HEK293 (cell line): Measurements from ENCODE around the gene STRA8.

Source experiments
- CTCF ChIA-PET: fragments of 350-600 bp; formaldehyde crosslinking; extraction: SDS; loops from one replicate; lab custom pipeline; 2021; ENCODE audit warnings: antibody characterized with exemption; lab: Yijun Ruan, JAX
- POLR2A ChIA-PET: fragments of 300-600 bp; formaldehyde crosslinking; extraction: SDS; loops from one replicate; lab custom pipeline; 2020; ENCODE audit warnings: antibody characterized with exemption, inconsistent platforms; lab: Yijun Ruan, JAX
- H3K27ac ChIP-seq: fragments of 200-500 bp; sonication (Bioruptor generic); 2 replicates; pipeline ENCODE4 v1.5.1; 2014; ENCODE audit warnings: low read depth, low read length, control low read depth, inconsistent platforms; ENCODE audit errors: extremely low read depth
- H3K36me3 ChIP-seq, 2 experiments: fragments of 200-500 bp in 1 of 2; sonication (Bioruptor generic) in 1 of 2; 1 replicate in 1 of 2; 2 replicates in 1 of 2; pipeline ENCODE4 v1.5.1; 2014 to 2017; ENCODE audit warnings: inconsistent platforms in 2 of 2, low read length in 2 of 2; ENCODE audit not compliant: control insufficient read depth in 2 of 2, insufficient read depth in 1 of 2
- H3K4me1 ChIP-seq: fragments of 200-500 bp; sonication (Bioruptor generic); 2 replicates; pipeline ENCODE4 v1.5.1; 2014; ENCODE audit warnings: mild to moderate bottlenecking, low read length, inconsistent platforms; ENCODE audit not compliant: control insufficient read depth, insufficient read depth
- H3K4me3 ChIP-seq: 2 replicates; pipeline ENCODE4 v1.5.1; 2011; ENCODE audit warnings: low read depth, mild to moderate bottlenecking, control low read depth, low read length, moderate library complexity
- H3K9me3 ChIP-seq: fragments of 200-500 bp; sonication (Bioruptor generic); 2 replicates; pipeline ENCODE4 v1.5.1; 2014; ENCODE audit warnings: low read depth, low read length, inconsistent platforms; ENCODE audit not compliant: control insufficient read depth, insufficient read depth
- ATF2 ChIP-seq: fragments of 450-650 bp; formaldehyde crosslinking; IDR thresholded peaks from 2 replicates; pipeline ENCODE4 v1.5.1; 2016; ENCODE audit warnings: missing biosample characterization, missing genetic modification characterization, low read depth
- KLF10 ChIP-seq: fragments of 450-650 bp; IDR thresholded peaks from 2 replicates; pipeline ENCODE4 v1.5.1; 2018; ENCODE audit warnings: missing biosample characterization, mild to moderate bottlenecking, missing genetic modification characterization
- KLF9 ChIP-seq: fragments of 450-650 bp; formaldehyde crosslinking; IDR thresholded peaks from 2 replicates; pipeline ENCODE4 v1.5.1; 2016; ENCODE audit warnings: missing biosample characterization, missing genetic modification characterization, low read depth
- TCF7L2 ChIP-seq: IDR thresholded peaks from 2 replicates; pipeline ENCODE4 v1.6.1; 2011; ENCODE audit warnings: low read depth, mild to moderate bottlenecking, inconsistent platforms, low read length, moderate library complexity, borderline replicate concordance
- TRIM28 ChIP-seq: IDR thresholded peaks from 2 replicates; pipeline ENCODE4 v1.6.1; 2011; ENCODE audit warnings: low read length, control low read depth, borderline replicate concordance
- TSHZ1 ChIP-seq: fragments of 450-650 bp; formaldehyde crosslinking; IDR thresholded peaks from 2 replicates; pipeline ENCODE4 v1.5.1; 2016; ENCODE audit warnings: missing biosample characterization, missing genetic modification characterization, borderline replicate concordance
- ZBTB17 ChIP-seq: fragments of 450-650 bp; formaldehyde crosslinking; IDR thresholded peaks from 2 replicates; pipeline ENCODE4 v1.5.1; 2016; ENCODE audit warnings: missing biosample characterization, missing genetic modification characterization
- ZBTB8A ChIP-seq: fragments of 450-650 bp; formaldehyde crosslinking; IDR thresholded peaks from 2 replicates; pipeline ENCODE4 v1.5.1; 2016; ENCODE audit warnings: missing biosample characterization, missing genetic modification characterization
- ZNF174 ChIP-seq: fragments of 450-650 bp; formaldehyde crosslinking; IDR thresholded peaks from 2 replicates; pipeline ENCODE4 v1.5.0; 2017; ENCODE audit warnings: missing biosample characterization, mild to moderate bottlenecking, missing genetic modification characterization
- ZNF223 ChIP-seq: fragments of 450-650 bp; formaldehyde crosslinking; IDR thresholded peaks from 2 replicates; pipeline ENCODE4 v1.5.1; 2016; ENCODE audit warnings: missing biosample characterization, missing genetic modification characterization
- ZNF266 ChIP-seq: fragments of 450-650 bp; formaldehyde crosslinking; IDR thresholded peaks from 2 replicates; pipeline ENCODE4 v1.5.1; 2016; ENCODE audit warnings: missing biosample characterization, missing genetic modification characterization, low read depth
- ZNF274 ChIP-seq, 2 experiments: fragments of 200-500 bp in 1 of 2; fragments of 450-650 bp in 1 of 2; sonication (Bioruptor generic) in 1 of 2; formaldehyde crosslinking in 1 of 2; IDR thresholded peaks; 2 replicates each; pipeline versions ENCODE4 v1.5.1 to v1.6.1; 2014 to 2016; ENCODE audit warnings: borderline replicate concordance in 1 of 2, inconsistent platforms in 1 of 2, low read length in 1 of 2, missing biosample characterization in 1 of 2, missing genetic modification characterization in 1 of 2
- ZNF544 ChIP-seq: fragments of 450-650 bp; formaldehyde crosslinking; IDR thresholded peaks from 2 replicates; pipeline ENCODE4 v1.5.0; 2017; ENCODE audit warnings: missing biosample characterization, missing genetic modification characterization
- ZNF548 ChIP-seq: fragments of 450-650 bp; formaldehyde crosslinking; IDR thresholded peaks from 2 replicates; pipeline ENCODE4 v1.5.1; 2016; ENCODE audit warnings: missing biosample characterization, missing genetic modification characterization
- ZNF561 ChIP-seq: fragments of 450-650 bp; IDR thresholded peaks from 2 replicates; pipeline ENCODE4 v1.5.1; 2018; ENCODE audit warnings: missing biosample characterization, missing genetic modification characterization, borderline replicate concordance
- ZNF571 ChIP-seq: fragments of 450-650 bp; formaldehyde crosslinking; IDR thresholded peaks from 2 replicates; pipeline ENCODE4 v1.5.0; 2017; ENCODE audit warnings: missing biosample characterization, missing genetic modification characterization
- ZNF624 ChIP-seq: fragments of 450-650 bp; formaldehyde crosslinking; IDR thresholded peaks from 2 replicates; pipeline ENCODE4 v1.5.1; 2017; ENCODE audit warnings: missing biosample characterization, missing genetic modification characterization
- ZNF629 ChIP-seq: fragments of 450-650 bp; formaldehyde crosslinking; IDR thresholded peaks from 2 replicates; pipeline ENCODE4 v1.5.1; 2017; ENCODE audit warnings: missing biosample characterization, missing genetic modification characterization
- ZNF658 ChIP-seq: fragments of 450-650 bp; formaldehyde crosslinking; IDR thresholded peaks from 2 replicates; pipeline ENCODE4; 2016; ENCODE audit warnings: missing biosample characterization, missing genetic modification characterization
- ZNF660 ChIP-seq: fragments of 450-650 bp; IDR thresholded peaks from 2 replicates; pipeline ENCODE4 v1.5.1; 2018; ENCODE audit warnings: missing biosample characterization, mild to moderate bottlenecking, missing genetic modification characterization
- ZNF76 ChIP-seq: fragments of 450-650 bp; formaldehyde crosslinking; IDR thresholded peaks from 2 replicates; pipeline ENCODE4; 2016; ENCODE audit warnings: low read depth, missing biosample characterization, missing genetic modification characterization, borderline replicate concordance
- TF ChIP-seq, protein P1 (sequence below): fragments of 450-650 bp; formaldehyde crosslinking; IDR thresholded peaks from 2 replicates; pipeline ENCODE4 v1.5.1; 2017; ENCODE audit warnings: missing biosample characterization, missing genetic modification characterization
- TF ChIP-seq, protein P2 (sequence below): fragments of 450-650 bp; formaldehyde crosslinking; IDR thresholded peaks from 2 replicates; pipeline ENCODE4 v1.5.1; 2016; ENCODE audit warnings: missing biosample characterization, missing genetic modification characterization

STRA8 gene

GRCh38 chr7:135263321-135263970, 29.8 kb downstream of the STRA8 start:
- no peaks in the 10 kb centered on the region for H3K36me3 ChIP-seq
- POLR2A ChIA-PET, result no interaction called here
- H3K9me3 ChIP-seq, result no peaks in the 10 kb centered on the region
- H3K4me3 ChIP-seq, result no peak overlapping the region
- H3K27ac ChIP-seq, result no peak overlapping the region
- CTCF ChIA-PET, result interaction anchor here (1.4 kb wide), 1 partner anchor 11 kb away, joined by 6 read pairs; no protein-coding TSS in a partner anchor
- H3K4me1 ChIP-seq, result peaks cover 7% of the 10 kb centered on the region
- TF ChIP-seq TSHZ1 (tag by site-specific recombination) (no peak), ZNF624 (tag by site-specific recombination) (no peak), ZNF274 (IDR thresholded peaks at IDR 0.05; ENCODE audit: low read length) (no peak), ZNF274 (tag by site-specific recombination; IDR thresholded peaks at IDR 0.05; ENCODE audit: borderline replicate concordance) (no peak), KLF10 (tag by site-specific recombination) (no peak), ZBTB8A (tag by site-specific recombination) (no peak), ZNF571 (tag by site-specific recombination) (no peak), ZNF660 (no peak)
- TF ChIP-seq, protein P1, sequence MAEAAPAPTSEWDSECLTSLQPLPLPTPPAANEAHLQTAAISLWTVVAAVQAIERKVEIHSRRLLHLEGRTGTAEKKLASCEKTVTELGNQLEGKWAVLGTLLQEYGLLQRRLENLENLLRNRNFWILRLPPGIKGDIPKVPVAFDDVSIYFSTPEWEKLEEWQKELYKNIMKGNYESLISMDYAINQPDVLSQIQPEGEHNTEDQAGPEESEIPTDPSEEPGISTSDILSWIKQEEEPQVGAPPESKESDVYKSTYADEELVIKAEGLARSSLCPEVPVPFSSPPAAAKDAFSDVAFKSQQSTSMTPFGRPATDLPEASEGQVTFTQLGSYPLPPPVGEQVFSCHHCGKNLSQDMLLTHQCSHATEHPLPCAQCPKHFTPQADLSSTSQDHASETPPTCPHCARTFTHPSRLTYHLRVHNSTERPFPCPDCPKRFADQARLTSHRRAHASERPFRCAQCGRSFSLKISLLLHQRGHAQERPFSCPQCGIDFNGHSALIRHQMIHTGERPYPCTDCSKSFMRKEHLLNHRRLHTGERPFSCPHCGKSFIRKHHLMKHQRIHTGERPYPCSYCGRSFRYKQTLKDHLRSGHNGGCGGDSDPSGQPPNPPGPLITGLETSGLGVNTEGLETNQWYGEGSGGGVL, result no peak

GRCh38 chr7:135265637-135266036, 32.0 kb downstream of the STRA8 start:
- Histone ChIP-seq H3K9me3 (no peaks in the 10 kb centered on the region), H3K27ac (no peak overlapping the region), H3K36me3 (no peaks in the 10 kb centered on the region), H3K4me3 (no peak overlapping the region), H3K4me1 (peaks cover 2% of the 10 kb centered on the region; the same call in 1 of the 2 replicates)
- ChIA-PET CTCF (interaction anchor here (0.6 to 1.9 kb wide), 2 partner anchors 9 to 15 kb away, joined by 3 to 8 read pairs; no protein-coding TSS in a partner anchor), POLR2A (no interaction called here)
- TF ChIP-seq ZNF561 (tag by site-specific recombination), result no peak
- no peak for TF ChIP-seq ZNF174 (tag by site-specific recombination)
- TF ChIP-seq ZNF76 (tag by site-specific recombination), result no peak
- no peak for TF ChIP-seq ZNF223 (tag by site-specific recombination)
- no peak for TF ChIP-seq ZBTB17
- no peak for TF ChIP-seq ATF2 (tag by site-specific recombination)
- TF ChIP-seq TCF7L2, result no peak
- TF ChIP-seq ZNF548 (tag by site-specific recombination), result no peak
- TF ChIP-seq ZNF629 (tag by site-specific recombination), result no peak
- TF ChIP-seq KLF9 (tag by site-specific recombination), result no peak
- no peak for TF ChIP-seq TRIM28
- TF ChIP-seq ZNF266 (tag by site-specific recombination), result no peak
- TF ChIP-seq ZNF658 (tag by site-specific recombination), result no peak
- TF ChIP-seq, protein P2, sequence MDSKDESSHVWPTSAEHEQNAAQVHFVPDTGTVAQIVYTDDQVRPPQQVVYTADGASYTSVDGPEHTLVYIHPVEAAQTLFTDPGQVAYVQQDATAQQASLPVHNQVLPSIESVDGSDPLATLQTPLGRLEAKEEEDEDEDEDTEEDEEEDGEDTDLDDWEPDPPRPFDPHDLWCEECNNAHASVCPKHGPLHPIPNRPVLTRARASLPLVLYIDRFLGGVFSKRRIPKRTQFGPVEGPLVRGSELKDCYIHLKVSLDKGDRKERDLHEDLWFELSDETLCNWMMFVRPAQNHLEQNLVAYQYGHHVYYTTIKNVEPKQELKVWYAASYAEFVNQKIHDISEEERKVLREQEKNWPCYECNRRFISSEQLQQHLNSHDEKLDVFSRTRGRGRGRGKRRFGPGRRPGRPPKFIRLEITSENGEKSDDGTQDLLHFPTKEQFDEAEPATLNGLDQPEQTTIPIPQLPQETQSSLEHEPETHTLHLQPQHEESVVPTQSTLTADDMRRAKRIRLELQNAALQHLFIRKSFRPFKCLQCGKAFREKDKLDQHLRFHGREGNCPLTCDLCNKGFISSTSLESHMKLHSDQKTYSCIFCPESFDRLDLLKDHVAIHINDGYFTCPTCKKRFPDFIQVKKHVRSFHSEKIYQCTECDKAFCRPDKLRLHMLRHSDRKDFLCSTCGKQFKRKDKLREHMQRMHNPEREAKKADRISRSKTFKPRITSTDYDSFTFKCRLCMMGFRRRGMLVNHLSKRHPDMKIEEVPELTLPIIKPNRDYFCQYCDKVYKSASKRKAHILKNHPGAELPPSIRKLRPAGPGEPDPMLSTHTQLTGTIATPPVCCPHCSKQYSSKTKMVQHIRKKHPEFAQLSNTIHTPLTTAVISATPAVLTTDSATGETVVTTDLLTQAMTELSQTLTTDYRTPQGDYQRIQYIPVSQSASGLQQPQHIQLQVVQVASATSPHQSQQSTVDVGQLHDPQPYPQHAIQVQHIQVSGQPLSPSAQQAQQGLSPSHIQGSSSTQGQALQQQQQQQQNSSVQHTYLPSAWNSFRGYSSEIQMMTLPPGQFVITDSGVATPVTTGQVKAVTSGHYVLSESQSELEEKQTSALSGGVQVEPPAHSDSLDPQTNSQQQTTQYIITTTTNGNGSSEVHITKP (tag by site-specific recombination), result no peak
- no peak for TF ChIP-seq ZNF544 (tag by site-specific recombination)
